Measurements from ENCODE around the gene SLC14A1.

- no peak for TF ChIP-seq CTCF (conservative IDR thresholded peaks at IDR 0.05 in 1 of 2, IDR thresholded peaks at IDR 0.05 in 1 of 2; ENCODE audit: extremely low read depth in 1 of 2, insufficient read depth in 1 of 2, low read depth in 1 of 2, low read length in 2 of 2)
- no peak for TF ChIP-seq EZH2 (IDR thresholded peaks at IDR 0.05; ENCODE audit: borderline replicate concordance, low read length)
Observed at GRCh38 chr18:45757005-45757404, 33.0 kb downstream of the SLC14A1 start.

Data from mammary epithelial cell (primary cell).